GM19397 (cell line): ENCODE measurements around the gene USP43.
"Not testable (repeated sequence)": the region's sequence is repeated elsewhere in the genome, so short reads cannot be mapped to it uniquely, and the experiment has no call there.

ENCODE experiments used
- ATAC-seq: cut with Tn5 transposase; IDR thresholded peaks from one replicate; pipeline ENCODE4 v1.9.1; 2021; ENCODE audit warnings: mild to moderate bottlenecking, moderate library complexity; ENCODE audit not compliant: unreplicated experiment

Gene USP43

GRCh38 chr17:9661027-9661426 lies 15.7 kb downstream of the USP43 start:
- no peak for ATAC-seq

- ATAC-seq = not testable (repeated sequence)
Observed at GRCh38 chr17:9663511-9663910, 18.2 kb downstream of the USP43 start.

GRCh38 chr17:9666461-9667050 lies 21.2 kb downstream of the USP43 start:
- ATAC-seq = no peak

GRCh38 chr17:9668517-9668916 lies 23.2 kb downstream of the USP43 start:
- ATAC-seq = no peak

GRCh38 chr17:9669551-9670008 lies 24.3 kb downstream of the USP43 start:
- no peak for ATAC-seq

- ATAC-seq = no peak
Observed at GRCh38 chr17:9670596-9670995, 25.3 kb downstream of the USP43 start.

- ATAC-seq = no peak
Observed at GRCh38 chr17:9671559-9671958, 26.2 kb downstream of the USP43 start.

GRCh38 chr17:9672266-9672665 lies 26.9 kb downstream of the USP43 start:
- no peak for ATAC-seq

- ATAC-seq = no peak
Observed at GRCh38 chr17:9672691-9673090, 27.4 kb downstream of the USP43 start.

GRCh38 chr17:9676084-9676483 lies 30.8 kb downstream of the USP43 start:
- ATAC-seq = no peak

- no peak for ATAC-seq
Observed at GRCh38 chr17:9676820-9677310, 31.5 kb downstream of the USP43 start.

GRCh38 chr17:9677411-9677810 lies 32.1 kb downstream of the USP43 start:
- no peak for ATAC-seq

- no peak for ATAC-seq
Observed at GRCh38 chr17:9677896-9678295, 32.6 kb downstream of the USP43 start.

GRCh38 chr17:9684955-9685621 lies 39.8 kb downstream of the USP43 start:
- ATAC-seq = no peak

GRCh38 chr17:9693755-9694154 lies 48.4 kb downstream of the USP43 start:
- no peak for ATAC-seq

- no peak for ATAC-seq
Observed at GRCh38 chr17:9696279-9697044, 51.1 kb downstream of the USP43 start.

GRCh38 chr17:9700136-9700535 lies 54.8 kb downstream of the USP43 start:
- no peak for ATAC-seq

GRCh38 chr17:9700754-9701476 lies 55.6 kb downstream of the USP43 start:
- ATAC-seq = no peak

GRCh38 chr17:9702482-9702881 lies 57.2 kb downstream of the USP43 start:
- no peak for ATAC-seq

GRCh38 chr17:9702914-9703780 lies 57.8 kb downstream of the USP43 start:
- ATAC-seq = no peak
